Stimulated activated CD8-positive, alpha-beta memory T cell treated with anti-CD3 and anti-CD28 coated beads, Interleukin-15, amount 100 ng/mL, for 4 hours (primary cell): ENCODE results near the gene AQP10.
"Not testable (repeated sequence)": the region's sequence is repeated elsewhere in the genome, so short reads cannot be mapped to it uniquely, and the experiment has no call there.

ENCODE experiments used
- DNase-seq, 2 donors: peaks; one replicate each; pipeline ENCODE4 v3.0.0-alpha.2; 2020; ENCODE audit warnings: low read depth in 2 of 2

Gene AQP10

DNA sequence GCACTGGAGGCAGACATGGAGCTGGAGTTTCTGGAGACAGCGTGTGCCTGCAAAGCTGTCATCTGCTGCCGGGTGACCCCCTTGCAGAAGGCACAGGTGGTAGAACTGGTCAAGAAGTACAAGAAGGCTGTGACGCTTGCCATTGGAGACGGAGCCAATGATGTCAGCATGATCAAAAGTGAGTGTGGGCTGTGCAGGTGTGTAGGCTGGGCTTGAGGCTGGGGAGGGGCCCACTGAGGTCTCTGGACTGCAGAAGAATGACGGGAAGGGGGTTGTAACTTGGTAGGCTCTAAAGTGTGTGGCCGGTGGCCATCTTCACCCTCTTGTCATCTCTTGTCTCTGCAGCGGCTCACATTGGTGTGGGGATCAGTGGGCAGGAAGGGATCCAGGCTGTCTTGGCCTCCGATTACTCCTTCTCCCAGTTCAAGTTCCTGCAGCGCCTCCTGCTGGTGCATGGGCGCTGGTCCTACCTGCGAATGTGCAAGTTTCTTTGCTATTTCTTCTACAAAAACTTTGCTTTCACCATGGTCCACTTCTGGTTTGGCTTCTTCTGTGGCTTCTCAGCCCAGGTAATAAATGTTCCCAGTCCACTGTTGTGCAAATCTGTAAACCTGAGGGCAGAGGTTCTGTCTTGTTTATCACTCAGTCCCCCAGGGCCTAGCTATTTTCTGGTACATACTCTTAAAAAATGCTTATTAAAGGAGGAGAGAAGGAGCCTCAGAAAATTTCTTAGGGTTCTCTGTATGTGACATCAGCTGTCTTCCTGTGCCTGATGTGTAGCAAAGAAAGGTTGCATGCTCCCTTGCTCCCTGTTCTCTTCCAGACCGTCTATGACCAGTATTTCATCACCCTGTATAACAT lies 24.3 kb downstream of the AQP10 start:
- DNase-seq, result no peak

DNA sequence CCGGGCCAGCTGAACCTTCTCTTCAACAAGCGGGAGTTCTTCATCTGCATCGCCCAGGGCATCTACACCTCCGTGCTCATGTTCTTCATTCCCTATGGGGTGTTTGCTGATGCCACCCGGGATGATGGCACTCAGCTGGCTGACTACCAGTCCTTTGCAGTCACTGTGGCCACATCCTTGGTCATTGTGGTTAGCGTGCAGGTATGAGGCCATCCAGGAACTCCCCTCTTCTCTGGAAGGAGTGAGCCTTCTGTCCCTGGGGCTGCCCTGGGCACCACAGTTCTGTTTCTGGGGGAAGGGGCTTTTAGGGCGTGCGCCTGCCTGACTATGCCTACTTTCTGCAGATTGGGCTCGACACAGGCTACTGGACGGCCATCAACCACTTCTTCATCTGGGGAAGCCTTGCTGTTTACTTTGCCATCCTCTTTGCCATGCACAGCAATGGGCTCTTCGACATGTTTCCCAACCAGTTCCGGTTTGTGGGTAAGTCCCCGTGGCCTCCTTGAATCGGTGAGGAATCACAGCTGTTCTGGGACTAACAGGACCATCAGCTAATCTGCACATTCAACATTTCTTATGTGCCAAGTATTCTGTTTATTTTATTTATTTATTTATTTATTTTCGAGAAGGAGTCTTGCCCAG lies 25.5 kb downstream of the AQP10 start:
- DNase-seq, result no peak

DNA sequence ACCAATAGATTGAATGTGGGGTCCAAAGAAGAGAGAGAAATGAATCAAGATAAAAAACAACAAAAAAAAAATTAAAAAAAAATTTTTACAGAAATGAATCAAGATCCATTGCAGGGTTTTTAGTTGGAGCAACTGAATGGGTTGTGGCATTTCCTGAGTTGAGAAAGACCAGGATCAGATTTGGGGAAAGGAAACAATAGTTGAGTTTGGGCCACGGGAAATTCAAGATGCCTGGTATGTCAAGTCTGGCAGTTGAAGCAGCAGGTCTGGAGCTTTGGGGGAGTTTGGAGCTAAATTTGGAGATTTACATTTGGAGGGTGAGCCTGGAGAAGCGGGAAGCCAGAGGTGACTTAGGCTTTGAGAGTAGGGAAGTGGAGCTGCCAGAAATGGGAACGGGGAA lies 27.1 kb downstream of the AQP10 start:
- no peak for DNase-seq

DNA sequence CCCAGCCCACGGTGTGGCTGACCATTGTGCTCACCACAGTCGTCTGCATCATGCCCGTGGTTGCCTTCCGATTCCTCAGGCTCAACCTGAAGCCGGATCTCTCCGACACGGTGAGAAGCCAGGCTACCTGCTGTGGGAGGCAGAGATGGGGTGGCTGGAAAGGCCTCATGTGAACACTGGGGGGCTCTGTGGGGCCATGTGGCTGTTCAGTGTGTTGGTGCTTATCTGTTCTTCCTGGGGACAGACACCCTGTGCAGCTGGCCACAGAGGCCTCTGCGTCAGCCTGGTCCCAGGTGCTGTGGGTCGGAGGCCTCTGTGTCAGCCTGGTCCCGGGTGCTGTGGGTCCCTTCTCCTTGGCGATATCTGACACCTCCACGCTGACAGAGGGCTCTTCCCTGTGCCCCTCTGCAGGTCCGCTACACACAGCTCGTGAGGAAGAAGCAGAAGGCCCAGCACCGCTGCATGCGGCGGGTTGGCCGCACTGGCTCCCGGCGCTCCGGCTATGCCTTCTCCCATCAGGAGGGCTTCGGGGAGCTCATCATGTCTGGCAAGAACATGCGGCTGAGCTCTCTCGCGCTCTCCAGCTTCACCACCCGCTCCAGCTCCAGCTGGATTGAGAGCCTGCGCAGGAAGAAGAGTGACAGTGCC lies 27.7 kb downstream of the AQP10 start:
- no peak for DNase-seq

DNA sequence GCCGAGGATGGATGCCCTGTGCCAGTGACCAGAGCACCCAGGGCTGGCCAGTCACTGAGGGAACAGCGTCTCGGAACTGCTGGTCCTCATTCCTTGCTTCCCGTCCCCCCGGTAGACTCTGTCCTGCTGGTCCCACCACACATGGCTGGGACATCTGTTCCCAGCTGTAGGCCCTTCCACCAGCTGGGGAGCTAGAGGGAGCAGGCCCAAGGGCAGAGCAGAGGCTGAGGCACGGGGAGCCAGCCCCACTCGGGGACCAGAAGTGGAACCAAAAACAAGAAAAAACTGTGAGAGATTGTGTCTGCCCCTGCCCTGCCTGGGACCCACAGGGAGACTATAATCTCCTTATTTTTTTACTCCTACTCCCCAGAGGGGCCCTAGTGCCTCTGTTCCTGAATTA lies 28.2 kb downstream of the AQP10 start:
- no peak for DNase-seq

DNA sequence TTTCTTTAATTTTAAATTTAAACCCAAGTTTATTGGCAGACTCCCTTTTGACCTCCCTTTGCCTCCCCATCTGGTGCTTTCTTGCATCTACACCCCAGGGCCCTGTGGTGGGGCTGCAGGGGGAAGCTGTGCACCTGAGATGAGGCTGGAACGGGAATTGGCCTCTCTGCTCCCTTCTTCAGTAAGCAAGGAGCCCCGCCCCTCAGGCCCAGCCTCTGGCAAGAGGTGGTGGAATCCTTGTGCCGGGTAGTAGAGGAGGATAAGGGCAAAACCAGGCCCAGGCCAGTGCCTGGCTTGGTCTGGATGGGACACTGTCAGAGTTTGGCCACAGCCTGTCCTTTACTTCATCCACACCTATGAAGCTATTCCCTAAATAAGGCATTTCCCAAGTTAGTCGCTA lies 29.5 kb downstream of the AQP10 start:
- no peak for DNase-seq

DNA sequence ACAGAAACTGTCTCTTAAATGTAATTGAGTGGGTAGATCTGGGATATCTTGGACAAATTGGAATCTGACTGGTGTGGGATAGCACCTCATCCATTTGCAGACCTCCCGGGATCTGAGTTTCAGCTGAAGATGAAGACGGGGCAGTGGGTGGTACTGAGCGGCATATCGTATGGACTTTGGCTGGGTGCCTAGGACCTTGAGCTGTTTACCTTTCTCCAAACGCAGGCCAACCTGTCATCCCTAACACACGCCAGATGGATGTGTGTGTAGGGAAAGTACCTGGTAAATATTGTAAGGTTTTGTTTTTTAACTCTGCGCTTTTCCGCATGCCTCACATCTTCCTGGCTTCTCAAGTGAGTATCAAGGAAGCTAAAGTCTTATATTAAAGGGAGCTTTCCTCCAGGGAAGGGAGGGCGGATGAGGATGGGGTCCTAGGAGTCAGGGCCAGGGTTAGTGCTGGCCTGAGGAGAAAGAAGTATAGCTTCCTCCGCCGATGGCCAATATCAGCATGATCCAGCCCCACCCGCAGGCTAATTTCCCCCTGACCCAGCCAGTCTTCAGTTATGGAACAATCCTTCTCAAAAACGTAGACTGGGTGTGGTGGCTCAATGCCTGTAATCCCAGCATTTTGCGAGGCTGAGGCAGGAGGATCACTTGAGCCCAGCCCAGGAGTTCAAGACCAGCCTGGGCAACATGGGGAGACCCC lies 30.6 kb downstream of the AQP10 start:
- DNase-seq, result no peak

DNA sequence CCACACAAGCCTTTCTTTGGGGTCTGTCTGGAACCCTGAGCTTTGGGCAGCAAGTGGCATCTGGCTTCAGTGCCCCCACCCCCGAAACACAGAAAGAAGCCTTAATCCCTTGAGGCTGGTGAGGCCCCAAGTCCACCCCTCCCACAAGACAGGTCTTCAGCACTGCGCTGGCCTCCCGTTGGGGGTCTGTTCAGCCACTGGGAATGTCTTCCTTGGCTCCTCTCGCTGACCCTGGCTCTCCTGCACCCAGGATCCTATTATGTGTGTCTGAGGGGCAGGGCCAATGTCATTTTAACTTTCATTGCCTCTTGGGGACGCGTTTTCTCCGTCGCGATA lies 31.3 kb downstream of the AQP10 start:
- DNase-seq, result no peak

DNA sequence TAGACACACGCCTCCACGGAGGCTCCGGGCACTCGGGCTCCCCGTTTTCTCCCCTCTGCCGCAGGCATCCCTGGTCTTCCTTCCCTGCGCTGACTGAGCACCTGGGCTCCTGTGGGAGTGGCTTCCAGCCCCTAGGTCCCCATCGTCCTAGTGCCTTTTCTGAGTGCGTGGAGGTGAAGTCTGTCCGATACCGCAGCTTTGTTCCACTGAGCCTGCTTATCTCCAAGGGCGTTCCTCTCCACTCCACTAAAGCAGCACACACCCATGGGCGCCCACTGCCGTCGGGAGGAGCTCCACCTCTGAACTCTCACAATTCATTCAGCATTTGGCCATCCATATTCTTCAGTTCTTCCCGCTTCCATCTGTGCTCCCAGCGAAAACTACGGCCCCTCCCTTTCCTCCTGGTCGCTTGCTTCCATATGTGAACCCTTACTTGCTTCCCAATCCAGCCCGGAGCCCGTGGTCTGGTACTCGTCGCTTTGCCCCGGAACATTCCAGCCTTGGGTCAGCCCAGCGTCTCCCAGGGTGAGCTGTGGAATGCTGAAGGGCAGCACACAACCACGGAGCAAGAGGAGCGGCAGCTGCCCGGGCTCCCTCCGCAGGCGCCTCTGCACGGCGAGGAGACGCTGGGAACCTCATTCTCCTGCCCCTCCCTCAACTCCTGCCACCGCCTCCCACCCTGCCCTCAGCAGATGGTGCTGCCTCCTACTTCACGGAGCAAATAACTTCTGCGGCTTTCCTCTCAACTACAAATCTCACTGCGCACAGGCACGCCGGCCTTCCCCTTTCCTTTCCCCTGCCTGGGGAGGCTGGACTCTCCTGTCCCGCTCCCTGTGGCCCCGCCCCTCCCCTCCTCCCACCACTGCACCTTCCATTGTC lies 31.9 kb downstream of the AQP10 start:
- no peak for DNase-seq

DNA sequence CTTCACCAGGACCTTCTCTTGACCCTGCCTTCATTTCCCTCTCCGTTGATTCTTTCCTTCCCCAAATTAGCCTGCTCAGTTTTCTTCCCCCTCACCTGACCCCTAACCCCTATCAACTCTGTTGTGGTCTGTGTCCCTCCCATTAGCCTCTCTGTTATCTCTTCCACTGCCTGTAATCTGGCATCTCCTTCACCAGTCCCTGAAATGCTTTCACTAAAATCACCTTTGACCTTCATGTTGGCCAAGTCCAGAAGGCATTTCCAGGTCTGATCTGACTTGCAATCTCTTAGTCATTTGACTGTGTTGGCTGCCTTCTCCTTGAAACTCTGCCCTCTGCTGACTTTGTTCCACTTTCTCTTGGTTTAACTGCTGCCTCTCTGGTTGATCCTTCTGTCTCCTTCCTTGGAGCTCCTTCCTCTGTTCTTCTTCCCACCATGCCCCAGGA lies 32.6 kb downstream of the AQP10 start:
- DNase-seq, result no peak

DNA sequence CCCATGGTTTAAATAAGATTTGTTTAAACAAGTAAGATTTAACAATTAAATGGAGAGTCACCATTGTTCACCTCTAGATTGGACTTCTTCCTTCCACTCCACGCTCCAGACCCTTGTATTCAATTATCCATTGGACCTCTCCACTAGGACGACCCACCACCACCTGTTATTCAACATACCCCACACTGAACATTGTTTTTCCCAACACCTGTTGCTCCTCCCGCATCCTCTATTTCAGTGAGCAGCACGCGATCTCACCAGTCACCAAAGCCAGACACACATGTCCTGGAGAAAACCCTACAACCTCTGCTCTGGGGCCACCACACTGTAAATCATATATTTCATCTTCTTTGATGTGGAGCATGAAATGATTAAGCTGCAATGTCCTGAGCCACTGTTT lies 33.1 kb downstream of the AQP10 start:
- no peak for DNase-seq

DNA sequence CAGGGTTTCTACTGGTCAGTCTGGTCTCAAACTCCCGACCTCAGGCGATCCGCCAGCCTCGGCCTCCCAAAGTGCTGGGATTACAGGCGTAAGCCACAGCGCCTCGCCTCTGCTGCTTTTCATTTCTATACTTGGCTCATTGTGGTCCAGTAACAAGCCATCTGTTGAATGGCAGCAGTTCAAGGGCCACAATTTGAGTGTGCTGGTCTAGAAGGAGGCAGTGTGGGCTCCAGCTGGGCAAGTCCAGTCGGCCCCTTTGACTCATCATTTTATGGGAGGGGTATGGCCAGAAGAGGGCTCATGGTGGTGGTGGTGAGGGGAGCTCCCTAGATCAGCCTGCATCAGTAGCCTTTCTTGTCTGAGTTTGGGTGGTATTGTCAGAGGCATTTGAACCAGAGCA lies 37.6 kb downstream of the AQP10 start:
- no peak for DNase-seq

DNA sequence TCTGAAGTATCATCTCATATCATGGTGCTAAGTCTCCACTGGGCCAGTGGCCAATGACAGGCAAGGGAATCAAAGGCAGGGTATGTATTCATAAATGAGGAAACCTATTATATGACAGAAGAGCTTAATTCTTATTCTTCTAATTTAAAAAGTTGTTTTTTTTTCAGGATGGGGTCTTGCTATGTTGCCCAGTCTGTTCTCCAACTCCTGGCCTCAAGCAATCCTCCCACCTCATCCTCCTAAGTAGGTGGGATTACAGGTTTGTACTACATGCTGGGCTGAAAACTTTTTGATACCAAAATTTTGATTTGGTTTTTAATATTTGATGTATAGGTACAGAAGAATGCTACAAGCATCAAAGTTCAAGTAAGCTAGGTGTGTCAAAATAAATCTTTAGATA lies 39.4 kb downstream of the AQP10 start:
- DNase-seq, result no peak

DNA sequence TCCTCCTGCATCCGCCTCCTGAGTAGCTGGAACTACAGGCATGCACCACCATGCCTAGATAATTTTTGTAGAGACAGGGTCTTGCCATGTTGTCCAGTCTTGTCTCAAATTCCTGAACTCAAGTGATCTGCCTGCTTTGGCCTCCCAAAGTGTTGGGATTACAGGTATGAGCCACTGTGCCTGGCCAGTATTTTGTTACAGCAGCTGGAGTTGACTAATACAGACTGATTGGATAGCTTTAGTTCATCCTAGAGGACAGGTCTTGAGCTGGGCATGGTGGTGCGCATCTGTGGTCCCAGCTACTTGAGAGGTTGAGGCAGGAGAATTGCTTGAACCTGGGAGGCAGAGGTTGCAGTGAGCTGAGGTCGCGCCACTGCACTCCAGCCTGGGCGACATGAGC lies 40.0 kb downstream of the AQP10 start:
- not testable (repeated sequence) for DNase-seq

DNA sequence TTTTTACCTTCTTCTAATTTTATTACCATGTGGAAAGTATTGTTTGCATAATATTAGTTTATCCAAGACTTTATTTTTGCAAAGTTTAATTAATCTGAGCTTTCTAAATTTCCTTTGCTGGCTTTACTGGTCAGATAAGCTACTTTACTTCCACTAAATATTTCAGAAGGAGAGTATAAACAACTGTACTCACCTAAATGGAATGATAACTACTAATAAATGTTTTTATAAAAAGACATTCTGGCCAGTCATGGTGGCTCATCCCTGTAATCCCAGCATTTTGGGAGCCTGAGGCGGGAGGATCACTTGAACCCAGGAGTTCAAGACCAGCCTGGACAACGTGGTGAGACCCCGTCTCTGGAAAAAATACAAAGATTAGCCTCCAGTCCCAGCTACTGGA lies 40.5 kb downstream of the AQP10 start:
- DNase-seq, result no peak

DNA sequence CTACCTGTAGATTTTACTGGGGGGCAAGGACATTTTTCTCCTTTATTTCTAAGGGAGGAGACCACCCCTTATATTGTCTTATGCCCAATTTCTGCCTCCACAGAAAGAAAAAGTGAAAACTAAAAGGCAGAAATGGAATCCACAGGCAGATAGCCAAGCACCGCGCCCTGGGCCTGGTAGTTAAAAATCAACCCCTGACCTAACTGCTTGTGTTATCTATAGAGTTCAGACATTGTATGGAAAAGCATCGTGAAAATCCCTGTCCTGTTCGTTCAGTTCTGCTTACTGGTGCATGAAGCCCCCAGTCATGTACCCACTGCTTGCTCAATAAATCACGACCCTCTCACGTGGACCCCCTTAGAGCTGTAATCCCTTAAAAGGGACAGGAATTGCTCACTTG lies 50.5 kb downstream of the AQP10 start:
- DNase-seq, result no peak

DNA sequence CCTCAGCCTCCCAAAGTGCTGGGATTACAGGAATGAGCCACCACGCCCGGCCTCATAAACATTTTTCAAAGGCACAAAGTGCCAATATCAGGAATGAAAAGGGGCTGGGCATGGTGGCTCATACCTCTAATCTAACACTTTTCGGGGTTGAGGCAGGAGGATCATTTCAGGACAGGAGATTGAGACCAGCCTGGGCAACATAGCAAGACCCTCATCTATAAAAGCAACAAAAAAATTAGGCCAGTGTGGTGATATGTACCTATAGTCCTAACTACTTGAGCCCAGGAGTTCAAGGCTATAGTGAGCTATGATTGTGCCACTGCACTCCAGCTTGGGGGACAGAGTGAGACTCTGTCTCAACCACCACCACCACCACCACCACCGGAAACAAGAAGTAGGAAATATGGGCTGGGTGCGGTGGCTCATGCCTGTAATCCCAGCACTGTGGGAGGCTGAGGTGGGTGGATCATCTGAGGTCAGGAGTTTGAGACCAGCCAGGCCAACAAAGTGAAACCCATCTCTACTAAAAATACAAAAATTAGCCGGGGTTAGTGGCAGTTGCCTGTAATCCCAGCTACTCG lies 53.0 kb downstream of the AQP10 start:
- not testable (repeated sequence) for DNase-seq
